Brain microvascular endothelial cell (primary cell): Measurements from ENCODE around the gene CCDC117.
"Not testable (repeated sequence)": the region's sequence is repeated elsewhere in the genome, so short reads cannot be mapped to it uniquely, and the experiment has no call there.

ENCODE experiments used
- DNase-seq: peaks from one replicate; pipeline ENCODE4 v3.0.0-alpha.2; 2020
- H3K27ac ChIP-seq: fragments of 250-450 bp; sonication (Bioruptor Pico); 2 replicates; pipeline ENCODE4 v1.5.1; 2020; ENCODE audit warnings: mild to moderate bottlenecking, moderate library complexity
- H3K27me3 ChIP-seq: fragments of 250-450 bp; sonication (Bioruptor Pico); replicated peaks from 2 replicates; pipeline ENCODE4 v1.5.1; 2020; ENCODE audit warnings: mild to moderate bottlenecking
- H3K36me3 ChIP-seq: fragments of 250-450 bp; sonication (Bioruptor Pico); replicated peaks from 2 replicates; pipeline ENCODE4 v1.5.1; 2020; ENCODE audit warnings: mild to moderate bottlenecking
- H3K4me3 ChIP-seq: 2 replicates; pipeline ENCODE4 v1.5.1; 2011; ENCODE audit warnings: low read depth, mild to moderate bottlenecking, control low read depth, low read length, moderate library complexity
- in situ Hi-C: cut with HindIII; loops from 2 replicates; pipeline ENCODE4 v1.10.0; 2017; ENCODE audit warnings: low sequenced_read_pairs, low pct_ligation_motif_present
- TF ChIP-seq, protein P1 (sequence below): IDR thresholded peaks from 2 replicates; pipeline ENCODE4 v1.5.1; 2011; ENCODE audit warnings: low read depth, mild to moderate bottlenecking, moderate library complexity, low read length, control low read depth, inconsistent platforms; ENCODE audit errors: missing control alignments

The CCDC117 gene

DNA sequence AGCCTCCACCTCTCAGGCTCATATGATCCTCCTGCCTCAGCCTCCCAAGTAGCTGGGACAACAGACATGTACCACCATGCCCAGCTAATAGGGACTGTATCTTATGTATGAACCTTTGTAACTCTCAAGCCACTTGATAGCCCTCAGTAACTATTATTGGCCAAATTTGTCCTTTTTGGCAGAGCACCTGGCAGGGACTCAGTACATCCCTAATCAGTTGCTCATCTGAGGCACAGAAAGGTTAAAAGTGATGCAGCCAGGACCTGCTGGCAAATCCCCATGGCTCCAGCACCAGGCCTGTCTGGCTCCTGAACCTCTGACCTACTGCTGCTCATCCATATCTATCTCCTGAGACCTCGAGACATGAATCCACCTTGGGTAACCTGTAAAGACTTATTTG is 49.0 kb downstream of the CCDC117 start:
- in situ Hi-C loops: no loop called here
- Histone ChIP-seq H3K27me3 (no peaks in the 10 kb centered on the region), H3K27ac (no peak overlapping the region), H3K4me3 (no peak overlapping the region), H3K36me3 (no peaks in the 10 kb centered on the region)
- no peak for DNase-seq
- TF ChIP-seq, protein P1, sequence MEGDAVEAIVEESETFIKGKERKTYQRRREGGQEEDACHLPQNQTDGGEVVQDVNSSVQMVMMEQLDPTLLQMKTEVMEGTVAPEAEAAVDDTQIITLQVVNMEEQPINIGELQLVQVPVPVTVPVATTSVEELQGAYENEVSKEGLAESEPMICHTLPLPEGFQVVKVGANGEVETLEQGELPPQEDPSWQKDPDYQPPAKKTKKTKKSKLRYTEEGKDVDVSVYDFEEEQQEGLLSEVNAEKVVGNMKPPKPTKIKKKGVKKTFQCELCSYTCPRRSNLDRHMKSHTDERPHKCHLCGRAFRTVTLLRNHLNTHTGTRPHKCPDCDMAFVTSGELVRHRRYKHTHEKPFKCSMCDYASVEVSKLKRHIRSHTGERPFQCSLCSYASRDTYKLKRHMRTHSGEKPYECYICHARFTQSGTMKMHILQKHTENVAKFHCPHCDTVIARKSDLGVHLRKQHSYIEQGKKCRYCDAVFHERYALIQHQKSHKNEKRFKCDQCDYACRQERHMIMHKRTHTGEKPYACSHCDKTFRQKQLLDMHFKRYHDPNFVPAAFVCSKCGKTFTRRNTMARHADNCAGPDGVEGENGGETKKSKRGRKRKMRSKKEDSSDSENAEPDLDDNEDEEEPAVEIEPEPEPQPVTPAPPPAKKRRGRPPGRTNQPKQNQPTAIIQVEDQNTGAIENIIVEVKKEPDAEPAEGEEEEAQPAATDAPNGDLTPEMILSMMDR: no peak

DNA sequence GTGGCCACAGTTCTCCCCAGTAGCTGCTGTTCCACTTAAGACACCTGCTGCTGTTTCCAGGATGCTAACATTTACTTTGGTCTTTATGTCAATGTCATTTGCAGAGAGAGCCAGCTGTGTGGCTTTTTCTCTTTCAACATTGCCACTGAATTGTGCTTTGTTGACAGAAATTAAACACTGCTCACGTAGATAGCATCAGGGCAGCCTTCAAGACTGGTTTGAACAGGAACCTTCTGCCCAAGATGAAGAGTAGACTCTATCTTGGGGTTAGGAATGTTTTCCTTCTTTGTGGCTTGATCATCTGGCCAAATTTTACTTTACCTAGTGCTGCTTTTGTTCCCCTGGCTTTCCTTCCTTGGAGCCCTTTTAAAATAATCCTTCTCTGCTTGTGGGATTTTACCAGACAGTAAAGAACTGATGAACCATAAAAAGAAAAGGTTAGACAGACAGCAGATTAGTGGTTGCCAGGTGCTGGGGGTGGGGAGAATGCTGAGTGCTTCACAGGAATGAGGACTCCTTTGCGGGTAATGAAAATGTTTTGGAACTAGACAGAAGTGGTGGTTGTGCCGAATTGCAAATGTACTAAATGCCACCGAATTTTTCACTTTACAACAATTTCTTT is 50.5 kb downstream of the CCDC117 start:
- Histone ChIP-seq H3K36me3 (no peaks in the 10 kb centered on the region), H3K27ac (no peak overlapping the region), H3K4me3 (no peak overlapping the region), H3K27me3 (no peaks in the 10 kb centered on the region)
- in situ Hi-C loops: no loop called here
- no peak for DNase-seq
- TF ChIP-seq, protein P1: no peak

DNA sequence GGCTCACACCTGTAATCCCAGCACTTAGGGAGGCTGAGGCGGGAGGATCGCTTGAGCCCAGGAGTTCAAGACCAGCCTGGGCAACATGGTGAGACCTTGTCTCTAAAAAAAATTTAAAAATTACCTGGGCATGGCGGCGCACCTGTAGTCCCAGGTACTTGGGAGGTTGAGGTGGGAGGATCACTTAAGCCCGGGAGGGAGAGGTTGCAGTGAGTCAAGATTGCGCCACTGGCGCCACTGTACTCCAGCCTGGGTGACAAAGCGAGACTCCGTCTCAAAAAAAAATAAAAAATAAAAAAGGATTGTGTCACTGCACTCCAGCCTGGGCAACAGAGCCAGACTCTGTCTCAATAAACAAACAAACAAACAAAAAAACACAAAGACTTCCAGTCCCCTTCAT is 52.0 kb downstream of the CCDC117 start:
- H3K36me3 ChIP-seq, DNase-seq, in situ Hi-C loops, H3K27ac ChIP-seq, H3K4me3 ChIP-seq, H3K27me3 ChIP-seq: not testable (repeated sequence)

DNA sequence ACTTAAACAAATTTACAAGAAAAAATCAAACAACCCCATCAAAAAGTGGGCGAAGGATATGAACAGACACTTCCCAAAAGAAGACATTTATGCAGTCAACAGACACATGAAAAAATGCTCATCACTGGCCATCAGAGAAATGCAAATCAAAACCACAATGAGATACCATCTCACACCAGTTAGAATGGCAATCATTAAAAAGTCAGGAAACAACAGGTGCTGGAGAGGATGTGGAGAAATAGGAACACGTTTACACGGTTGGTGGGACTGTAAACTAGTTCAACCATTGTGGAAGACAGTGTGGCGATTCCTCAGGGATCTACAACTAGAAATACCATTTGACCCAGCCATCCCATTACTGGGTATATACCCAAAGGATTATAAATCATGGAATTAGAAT is 53.9 kb downstream of the CCDC117 start:
- in situ Hi-C loops, H3K36me3 ChIP-seq, H3K4me3 ChIP-seq, H3K27me3 ChIP-seq, DNase-seq, H3K27ac ChIP-seq: not testable (repeated sequence)

DNA sequence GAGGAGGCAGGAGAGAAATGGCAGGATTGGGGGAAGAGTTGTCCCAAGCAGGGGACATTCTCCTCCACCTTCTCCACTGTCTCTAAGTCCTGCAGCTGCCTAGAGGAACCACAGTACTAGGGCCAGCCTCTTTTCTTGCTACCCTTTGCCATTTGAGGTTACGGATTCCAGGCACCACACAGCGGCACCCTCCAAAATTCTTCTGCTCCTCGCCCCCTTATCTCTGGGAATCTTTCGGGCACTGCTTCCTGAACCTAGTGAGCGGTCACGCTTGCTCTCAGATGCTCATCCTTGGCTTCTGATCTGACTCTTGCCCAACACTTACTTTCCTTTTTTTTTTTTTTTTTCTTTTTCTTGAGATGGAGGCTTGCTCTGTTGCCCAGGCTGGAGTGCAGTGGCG is 54.4 kb downstream of the CCDC117 start:
- in situ Hi-C loops: no loop called here
- TF ChIP-seq, protein P1: no peak
- H3K4me3 ChIP-seq: no peak overlapping the region
- DNase-seq: no peak
- no peak overlapping the region for H3K27ac ChIP-seq
- no peaks in the 10 kb centered on the region for H3K27me3 ChIP-seq
- no peaks in the 10 kb centered on the region for H3K36me3 ChIP-seq

DNA sequence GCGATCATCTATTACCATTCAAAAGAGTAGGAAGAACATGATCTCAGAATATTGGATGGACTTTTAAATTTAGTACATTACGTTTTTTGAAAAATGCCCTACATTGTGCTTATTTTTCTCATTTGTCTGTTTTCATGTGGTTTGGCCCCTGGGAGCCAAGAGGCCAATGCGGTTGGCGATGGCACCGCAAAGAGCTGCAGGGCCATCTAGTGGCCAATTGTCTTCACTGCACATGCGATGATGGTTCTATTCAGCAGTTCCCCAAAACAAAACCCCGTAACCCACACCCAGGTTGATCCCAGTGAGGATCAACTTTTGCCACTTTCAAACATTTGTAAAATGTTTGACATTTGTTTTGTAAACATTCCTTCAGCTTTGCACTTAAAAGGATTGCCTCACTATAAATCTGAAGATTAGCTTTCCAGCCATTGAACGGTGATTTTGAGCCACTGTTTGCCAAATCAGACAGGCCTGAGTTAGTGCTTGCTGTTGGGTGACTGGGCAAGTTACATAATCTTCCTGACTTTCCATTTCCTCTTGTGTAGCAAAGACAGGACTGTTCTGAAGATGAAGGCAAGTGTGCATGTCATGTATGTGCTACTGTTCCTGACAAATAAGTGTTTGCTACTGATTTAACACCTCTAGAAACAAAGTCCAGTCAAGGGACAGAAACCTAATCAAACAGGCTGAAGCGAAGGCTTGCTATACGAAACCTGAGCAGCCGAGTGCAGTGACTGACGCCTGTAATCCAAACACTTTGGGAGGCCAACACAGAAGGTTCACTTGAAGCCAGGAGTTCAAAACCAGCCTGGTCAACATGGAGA is 57.1 kb downstream of the CCDC117 start:
- DNase-seq: peak; percentile 64
- no peak overlapping the region for H3K27ac ChIP-seq
- TF ChIP-seq, protein P1: peak; percentile 97
- H3K36me3 ChIP-seq: no peaks in the 10 kb centered on the region
- in situ Hi-C loops: no loop called here
- H3K27me3 ChIP-seq: no peaks in the 10 kb centered on the region
- H3K4me3 ChIP-seq: no peak overlapping the region
